NCI-H226 (cell line): Measurements from ENCODE around the gene AMDHD2.
"Not testable (repeated sequence)": the region's sequence is repeated elsewhere in the genome, so short reads cannot be mapped to it uniquely, and the experiment has no call there.

Source experiments
- DNase-seq: peaks from one replicate; pipeline ENCODE4 v3.0.0-alpha.2; 2015

AMDHD2 gene

GRCh38 chr16:2535625-2536013 is 15.4 kb downstream of the AMDHD2 start:
- no peak for DNase-seq

GRCh38 chr16:2537451-2538379 is 17.5 kb downstream of the AMDHD2 start, which contains the start of gene PDPK1:
Gene PDPK1 (plus strand): TSS chr16:2538021. CDS start chr16:2538113, 92 bp downstream.
- DNase-seq, result peak; percentile 91

- DNase-seq, result not testable (repeated sequence)
These were observed 19.1 kb downstream of the AMDHD2 start for GRCh38 chr16:2539192-2539844.

- not testable (repeated sequence) for DNase-seq
These were observed 19.8 kb downstream of the AMDHD2 start for GRCh38 chr16:2539845-2540458.

GRCh38 chr16:2540912-2541311 is 20.7 kb downstream of the AMDHD2 start:
- DNase-seq, result not testable (repeated sequence)

GRCh38 chr16:2541409-2541808 is 21.2 kb downstream of the AMDHD2 start:
- not testable (repeated sequence) for DNase-seq

- DNase-seq, result not testable (repeated sequence)
These were observed 23.6 kb downstream of the AMDHD2 start for GRCh38 chr16:2543771-2544170.

GRCh38 chr16:2550283-2550878 is 30.2 kb downstream of the AMDHD2 start:
- not testable (repeated sequence) for DNase-seq

- DNase-seq, result peak; percentile 1
These were observed 31.3 kb downstream of the AMDHD2 start for GRCh38 chr16:2551420-2551889.

GRCh38 chr16:2554709-2555425 is 34.7 kb downstream of the AMDHD2 start:
- DNase-seq, result not testable (repeated sequence)

- DNase-seq, result not testable (repeated sequence)
These were observed 37.0 kb downstream of the AMDHD2 start for GRCh38 chr16:2557150-2557549.

- not testable (repeated sequence) for DNase-seq
These were observed 40.1 kb downstream of the AMDHD2 start for GRCh38 chr16:2560131-2560797.

GRCh38 chr16:2560798-2561133 is 40.6 kb downstream of the AMDHD2 start:
- not testable (repeated sequence) for DNase-seq

- DNase-seq, result not testable (repeated sequence)
These were observed 47.3 kb downstream of the AMDHD2 start for GRCh38 chr16:2567506-2567905.

- DNase-seq, result not testable (repeated sequence)
These were observed 48.4 kb downstream of the AMDHD2 start for GRCh38 chr16:2568573-2568972.

GRCh38 chr16:2572704-2573103 is 52.5 kb downstream of the AMDHD2 start:
- DNase-seq, result not testable (repeated sequence)

- not testable (repeated sequence) for DNase-seq
These were observed 55.7 kb downstream of the AMDHD2 start for GRCh38 chr16:2575839-2576238.

- not testable (repeated sequence) for DNase-seq
These were observed 56.9 kb downstream of the AMDHD2 start for GRCh38 chr16:2577044-2577443.

GRCh38 chr16:2578905-2579304 is 58.7 kb downstream of the AMDHD2 start:
- not testable (repeated sequence) for DNase-seq

- not testable (repeated sequence) for DNase-seq
These were observed 60.0 kb downstream of the AMDHD2 start for GRCh38 chr16:2580143-2580542.

- DNase-seq, result not testable (repeated sequence)
These were observed 60.6 kb downstream of the AMDHD2 start for GRCh38 chr16:2580818-2581217.
